KBM-7 (cell line): ENCODE results near the gene FAM149B1.

ENCODE experiments used
- DNase-seq: peaks from one replicate; pipeline ENCODE4 v3.0.0-alpha.2; 2015
- in situ Hi-C: fragments of 300-500 bp; cut with MboI; formaldehyde crosslinking; loops from 2 replicates; pipeline ENCODE4 v1.14.3; 2020; ENCODE audit warnings: low sequenced_read_pairs, low pct_unique_long_range_greater_than_20kb, mixed read lengths

Gene FAM149B1

GRCh38 chr10:73220989-73221388 is 53.1 kb downstream of the FAM149B1 start:
- DNase-seq: no peak
- in situ Hi-C loops: no loop called here

- DNase-seq: no peak
Measured at GRCh38 chr10:73225518-73225917, 57.6 kb downstream of the FAM149B1 start.

GRCh38 chr10:73226663-73227062 is 58.7 kb downstream of the FAM149B1 start:
- no peak for DNase-seq
- in situ Hi-C loops: no loop called here

More at GRCh38 chr10:73225518-73225917, 57.6 kb downstream of the FAM149B1 start:
- in situ Hi-C loops: no loop called here

- in situ Hi-C loops: no loop called here
- DNase-seq: no peak
Measured at GRCh38 chr10:73228247-73228646, 60.3 kb downstream of the FAM149B1 start.

GRCh38 chr10:73229567-73229966 is 61.6 kb downstream of the FAM149B1 start:
- peak; percentile 60 for DNase-seq
- in situ Hi-C loops: no loop called here

- in situ Hi-C loops: no loop called here
- DNase-seq: peak; percentile 67
Measured at GRCh38 chr10:73232887-73233286, 65.0 kb downstream of the FAM149B1 start.

- DNase-seq: no peak
- in situ Hi-C loops: no loop called here
Measured at GRCh38 chr10:73233883-73234282, 66.0 kb downstream of the FAM149B1 start.

GRCh38 chr10:73234695-73235094 is 66.8 kb downstream of the FAM149B1 start:
- no peak for DNase-seq
- in situ Hi-C loops: no loop called here

GRCh38 chr10:73238990-73239566 is 71.2 kb downstream of the FAM149B1 start:
- in situ Hi-C loops: no loop called here
- DNase-seq: no peak

GRCh38 chr10:73239908-73240307 is 72.0 kb downstream of the FAM149B1 start:
- in situ Hi-C loops: no loop called here
- DNase-seq: no peak

- DNase-seq: peak; percentile 86
- in situ Hi-C loops: no loop called here
Measured at GRCh38 chr10:73244866-73245477, 77.1 kb downstream of the FAM149B1 start.

GRCh38 chr10:73246322-73246645 is 78.4 kb downstream of the FAM149B1 start:
- DNase-seq: no peak
- in situ Hi-C loops: no loop called here

GRCh38 chr10:73246646-73247508 is 79.0 kb downstream of the FAM149B1 start, which contains the start of gene DNAJC9:
DNAJC9 (minus strand) TSS chr10:73247255; CDS start chr10:73247189, 66 bp downstream.
- in situ Hi-C loops: no loop called here
- DNase-seq: peak; percentile 99

- no peak for DNase-seq
Measured at GRCh38 chr10:73247509-73248258, 79.8 kb downstream of the FAM149B1 start.

GRCh38 chr10:73248259-73248724 is 80.4 kb downstream of the FAM149B1 start:
- no peak for DNase-seq
- in situ Hi-C loops: no loop called here

More at GRCh38 chr10:73247509-73248258, 79.8 kb downstream of the FAM149B1 start:
- in situ Hi-C loops: no loop called here

- no peak for DNase-seq
Measured at GRCh38 chr10:73251683-73252444, 83.9 kb downstream of the FAM149B1 start.

GRCh38 chr10:73252445-73253224 is 84.7 kb downstream of the FAM149B1 start, which contains the start of gene MRPS16:
MRPS16 (minus strand) TSS chr10:73252644; CDS start chr10:73252482, 162 bp downstream.
- in situ Hi-C loops: no loop called here
- DNase-seq: peak; percentile 98

More at GRCh38 chr10:73251683-73252444, 83.9 kb downstream of the FAM149B1 start:
- in situ Hi-C loops: no loop called here

- DNase-seq: peak; percentile 30
- in situ Hi-C loops: no loop called here
Measured at GRCh38 chr10:73253225-73253555, 85.3 kb downstream of the FAM149B1 start.
